ENCODE measurements around the gene KIF3A. TPM values are rescaled to one million over a fixed set of nuclear protein-coding genes. Genes with fewer than 3 reads are reported as not detected.

The KIF3A gene
- total and polyA plus RNA-seq, 11 donors, result 5.8 to 19.3 (median 10.1) TPM

DNA sequence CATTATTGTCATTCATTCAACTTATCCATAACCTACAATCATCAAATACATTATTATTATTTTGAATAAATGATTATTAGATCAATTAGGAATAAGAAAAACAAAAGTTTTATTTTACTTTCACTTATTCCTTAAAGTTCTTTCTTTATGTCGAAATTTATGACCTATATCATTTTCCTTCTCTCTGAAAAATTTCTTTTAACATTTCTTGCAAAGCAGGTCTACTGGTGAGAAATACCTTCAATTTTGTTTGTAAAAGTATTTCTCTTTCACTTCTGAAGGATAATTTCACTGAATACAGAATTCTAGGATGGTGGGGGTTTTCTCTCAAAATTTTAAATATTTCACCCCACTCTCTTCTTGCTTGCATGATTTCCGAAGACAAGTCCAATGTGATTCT, 7.3 kb upstream of the KIF3A start:
- no peak for TF ChIP-seq POLR2A (IDR thresholded peaks at IDR 0.05)
- Histone ChIP-seq H3K4me1 (peaks cover 0 to 13% (median 9%) of the 10 kb centered on the region in 12 donors), H3K27me3 (peaks cover 0 to 48% (median 10%) of the 10 kb centered on the region in 9 donors), H3K27ac (no peak overlapping the region), H3K9me3 (no peaks in the 10 kb centered on the region), H3K36me3 (no peaks in the 10 kb centered on the region), H3K4me3 (no peak overlapping the region)
- WGBS, 4 donors, result 56 to 86% (median 73%) methylated on average over 2 of the region's 2 CpGs
- no peak for ATAC-seq
- DNase-seq, result no peak
- intact Hi-C loops (cut with DNase I), result no loop called here

DNA sequence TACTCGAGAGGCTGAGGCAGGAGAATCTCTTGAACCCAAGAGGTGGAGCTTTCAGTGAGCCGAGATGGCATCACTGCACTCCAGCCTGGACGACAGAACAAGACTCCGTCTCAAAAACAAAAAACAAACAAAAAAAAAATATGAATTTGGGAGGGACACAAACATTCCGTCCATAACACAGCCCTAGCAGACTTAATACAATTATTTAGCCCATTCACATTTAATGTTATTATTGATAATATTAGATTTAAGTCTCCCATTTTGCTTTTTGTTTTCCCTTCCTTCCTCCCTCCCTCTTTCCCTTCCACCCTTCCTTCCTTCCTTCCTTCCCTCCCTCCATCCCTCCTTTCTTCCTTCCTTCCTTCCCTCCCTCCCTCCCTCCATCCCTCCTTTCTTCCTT, 5.3 kb upstream of the KIF3A start:
- 89 to 93% (median 91%) methylated on average over 5 of the region's 5 CpGs for WGBS, 4 donors
- Histone ChIP-seq H3K4me3 (no peak overlapping the region), H3K27ac (no peak overlapping the region), H3K9me3 (no peaks in the 10 kb centered on the region), H3K27me3 (peaks cover 0 to 48% (median 10%) of the 10 kb centered on the region in 9 donors), H3K36me3 (no peaks in the 10 kb centered on the region), H3K4me1 (peaks cover 3 to 14% (median 9%) of the 10 kb centered on the region in 12 donors)
- ATAC-seq, result no peak
- no peak for TF ChIP-seq POLR2A (IDR thresholded peaks at IDR 0.05)
- TF ChIP-seq, protein P1, sequence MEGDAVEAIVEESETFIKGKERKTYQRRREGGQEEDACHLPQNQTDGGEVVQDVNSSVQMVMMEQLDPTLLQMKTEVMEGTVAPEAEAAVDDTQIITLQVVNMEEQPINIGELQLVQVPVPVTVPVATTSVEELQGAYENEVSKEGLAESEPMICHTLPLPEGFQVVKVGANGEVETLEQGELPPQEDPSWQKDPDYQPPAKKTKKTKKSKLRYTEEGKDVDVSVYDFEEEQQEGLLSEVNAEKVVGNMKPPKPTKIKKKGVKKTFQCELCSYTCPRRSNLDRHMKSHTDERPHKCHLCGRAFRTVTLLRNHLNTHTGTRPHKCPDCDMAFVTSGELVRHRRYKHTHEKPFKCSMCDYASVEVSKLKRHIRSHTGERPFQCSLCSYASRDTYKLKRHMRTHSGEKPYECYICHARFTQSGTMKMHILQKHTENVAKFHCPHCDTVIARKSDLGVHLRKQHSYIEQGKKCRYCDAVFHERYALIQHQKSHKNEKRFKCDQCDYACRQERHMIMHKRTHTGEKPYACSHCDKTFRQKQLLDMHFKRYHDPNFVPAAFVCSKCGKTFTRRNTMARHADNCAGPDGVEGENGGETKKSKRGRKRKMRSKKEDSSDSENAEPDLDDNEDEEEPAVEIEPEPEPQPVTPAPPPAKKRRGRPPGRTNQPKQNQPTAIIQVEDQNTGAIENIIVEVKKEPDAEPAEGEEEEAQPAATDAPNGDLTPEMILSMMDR (IDR thresholded peaks at IDR 0.05), result no peak
- intact Hi-C loops (cut with DNase I), result no loop called here
- DNase-seq, result no peak

DNA sequence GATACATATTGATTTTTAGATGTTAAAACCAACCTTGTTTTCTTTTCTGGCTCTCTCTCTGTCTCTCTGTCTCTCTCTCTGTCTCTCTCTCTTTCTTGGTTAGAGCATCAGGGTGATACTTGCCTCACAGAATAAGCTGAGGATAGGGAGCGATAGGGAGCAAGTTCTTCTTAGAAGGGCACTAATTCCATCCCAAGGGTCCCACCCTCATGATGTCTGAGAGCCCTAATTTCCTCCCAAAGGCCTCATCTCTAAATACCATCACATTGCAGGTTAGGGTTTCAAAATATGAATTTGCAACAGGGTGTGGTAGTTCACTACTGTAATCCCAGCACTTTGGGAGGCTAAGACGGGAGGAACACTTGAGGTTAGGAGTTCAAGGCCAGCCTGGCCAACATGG, 4.8 kb upstream of the KIF3A start:
- no peak for ATAC-seq
- H3K4me1 ChIP-seq, result peaks cover 2 to 12% (median 5%) of the 10 kb centered on the region in 12 donors
- WGBS, 4 donors, result 91 to 96% (median 95%) methylated on average over 2 of the region's 2 CpGs
- H3K27ac ChIP-seq, result no peak overlapping the region
- H3K9me3 ChIP-seq, result no peaks in the 10 kb centered on the region
- no peak overlapping the region for H3K4me3 ChIP-seq
- H3K27me3 ChIP-seq, result peaks cover 0 to 46% (median 10%) of the 10 kb centered on the region in 9 donors
- TF ChIP-seq POLR2A (IDR thresholded peaks at IDR 0.05), result no peak
- TF ChIP-seq, protein P1 (IDR thresholded peaks at IDR 0.05), result no peak
- intact Hi-C loops (cut with DNase I), result no loop called here
- no peak for DNase-seq
- H3K36me3 ChIP-seq, result no peaks in the 10 kb centered on the region

DNA sequence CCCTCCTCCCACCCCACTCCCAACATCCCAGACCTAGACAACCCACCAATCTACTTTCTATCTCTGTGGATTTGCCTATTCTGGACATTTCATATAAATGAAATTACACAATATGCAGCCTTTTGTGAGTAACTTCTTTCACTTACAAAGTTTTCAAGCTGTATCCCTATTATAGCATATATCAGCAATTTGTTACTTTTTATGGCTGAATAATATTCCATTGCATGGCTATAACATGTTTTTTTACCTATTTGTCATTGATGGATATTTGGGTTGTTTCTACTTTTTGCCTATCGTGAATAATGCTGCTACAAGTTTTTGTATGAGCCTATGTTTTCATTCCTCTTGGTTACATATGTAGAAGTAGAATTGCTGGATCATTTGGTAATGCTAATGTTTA, 1.9 kb upstream of the KIF3A start:
- TF ChIP-seq, protein P1 (IDR thresholded peaks at IDR 0.05), result no peak
- TF ChIP-seq POLR2A (IDR thresholded peaks at IDR 0.05), result no peak
- ATAC-seq, result no peak
- intact Hi-C loops (cut with DNase I), result loop anchor here in 1 of 10 donors (5.0 kb wide), 1 partner anchor 38 kb away; the partner anchor contains the start of gene SEPTIN8

More for the DNA sequence above, 1.9 kb upstream of the KIF3A start:
- peaks cover 0 to 24% (median 0%) of the 10 kb centered on the region in 9 donors for H3K27me3 ChIP-seq
- DNase-seq, result no peak
- peaks cover 0 to under 1% (median 0%) of the 10 kb centered on the region in 9 donors for H3K36me3 ChIP-seq
- no peaks in the 10 kb centered on the region for H3K9me3 ChIP-seq
- no peak overlapping the region for H3K27ac ChIP-seq
- peaks cover 0 to 20% (median 9%) of the 10 kb centered on the region in 12 donors for H3K4me1 ChIP-seq
- 76 to 81% (median 80%) methylated on average over 1 of the region's 1 CpG for WGBS, 4 donors
- no peak overlapping the region for H3K4me3 ChIP-seq

Data from heart left ventricle (tissue), 16 donors.